HepG2 (cell line): Measurements from ENCODE around the gene ELN. TPM values are rescaled to one million over a fixed set of nuclear protein-coding genes. Genes with fewer than 3 reads are reported as not detected.

Experiments
- ATRX ChIP-seq: sonication (generic); formaldehyde crosslinking; IDR thresholded peaks from 2 replicates; pipeline ENCODE4 v1.4.0; 2020; ENCODE audit warnings: missing genetic modification reagents, borderline replicate concordance
- CREB1 ChIP-seq, 2 experiments: fragments of 450-650 bp in 1 of 2; IDR thresholded peaks; 2 replicates each; pipeline ENCODE4 v1.6.1; 2016 to 2017; ENCODE audit warnings: control low read depth in 1 of 2, mild to moderate bottlenecking in 1 of 2, missing compliant biosample characterization in 1 of 2, missing genetic modification characterization in 1 of 2
- E2F2 ChIP-seq: sonication (generic); formaldehyde crosslinking; IDR thresholded peaks from 2 replicates; pipeline ENCODE4 v1.4.0; 2020; ENCODE audit warnings: missing genetic modification reagents, borderline replicate concordance
- FOSL2 ChIP-seq: sonication (generic); formaldehyde crosslinking; IDR thresholded peaks from 2 replicates; pipeline ENCODE4 v1.4.0; 2020; ENCODE audit warnings: missing genetic modification reagents
- FOXA3 ChIP-seq: IDR thresholded peaks from 2 replicates; pipeline ENCODE4 v1.6.1; 2016; ENCODE audit warnings: missing genetic modification reagents, missing compliant biosample characterization
- FOXO1 ChIP-seq: sonication (generic); formaldehyde crosslinking; IDR thresholded peaks from 2 replicates; pipeline ENCODE4 v1.4.0; 2020; ENCODE audit warnings: missing genetic modification reagents
- HCFC1 ChIP-seq: fragments of 150-350 bp; IDR thresholded peaks from 2 replicates; pipeline ENCODE4 v1.6.1; 2014; ENCODE audit warnings: low read depth, low read length
- HMGA1 ChIP-seq: sonication (generic); formaldehyde crosslinking; conservative IDR thresholded peaks from 2 replicates; pipeline ENCODE4 v1.4.0; 2020; ENCODE audit warnings: missing genetic modification reagents
- IKZF4 ChIP-seq: sonication (generic); formaldehyde crosslinking; IDR thresholded peaks from 2 replicates; pipeline ENCODE4 v1.5.1; 2020; ENCODE audit warnings: borderline replicate concordance, mild to moderate bottlenecking, low read depth, missing genetic modification reagents; ENCODE audit errors: not compliant biosample characterization
- IKZF5 ChIP-seq: IDR thresholded peaks from 2 replicates; pipeline ENCODE4 v1.6.1; 2018; ENCODE audit warnings: missing genetic modification reagents, mild to moderate bottlenecking, missing compliant biosample characterization
- MED1 ChIP-seq: sonication (generic); formaldehyde crosslinking; IDR thresholded peaks from 2 replicates; pipeline ENCODE4 v1.4.0; 2020; ENCODE audit warnings: missing genetic modification reagents
- PHB2 ChIP-seq: fragments of 450-650 bp; IDR thresholded peaks from 2 replicates; pipeline ENCODE4 v1.6.1; 2018; ENCODE audit not compliant: partially characterized antibody
- POLR2G ChIP-seq: fragments of 200-400 bp; formaldehyde crosslinking; IDR thresholded peaks from 2 replicates; pipeline ENCODE4 v1.6.1; 2018; ENCODE audit warnings: mild to moderate bottlenecking, low read depth, low read length, moderate library complexity
- RFX3 ChIP-seq: IDR thresholded peaks from 2 replicates; pipeline ENCODE4 v1.6.1; 2016; ENCODE audit warnings: missing biosample characterization, missing genetic modification reagents
- SNAPC4 ChIP-seq: sonication (generic); formaldehyde crosslinking; IDR thresholded peaks from 2 replicates; pipeline ENCODE4 v1.4.0; 2020; ENCODE audit warnings: mild to moderate bottlenecking, missing genetic modification reagents
- TERF1 ChIP-seq: sonication (generic); formaldehyde crosslinking; IDR thresholded peaks from 2 replicates; pipeline ENCODE4 v1.8.0; 2022; ENCODE audit warnings: mild to moderate bottlenecking, missing genetic modification reagents, moderate library complexity
- TOPORS ChIP-seq: sonication (generic); formaldehyde crosslinking; IDR thresholded peaks from 2 replicates; pipeline ENCODE4 v1.8.0; 2023; ENCODE audit warnings: mild to moderate bottlenecking, missing genetic modification reagents
- ZNF235 ChIP-seq: sonication (generic); formaldehyde crosslinking; IDR thresholded peaks from 2 replicates; pipeline ENCODE4 v1.8.1; 2023; ENCODE audit warnings: mild to moderate bottlenecking, missing genetic modification reagents, borderline replicate concordance
- ZNF3 ChIP-seq: IDR thresholded peaks from 2 replicates; pipeline ENCODE4 v1.7.0; 2017; ENCODE audit warnings: inconsistent platforms
- ZNF558 ChIP-seq: sonication (generic); formaldehyde crosslinking; IDR thresholded peaks from 2 replicates; pipeline ENCODE4 v1.9.0; 2022; ENCODE audit warnings: mild to moderate bottlenecking, missing genetic modification reagents, borderline replicate concordance
- ZNF7 ChIP-seq: IDR thresholded peaks from 2 replicates; pipeline ENCODE4 v1.6.1; 2016; ENCODE audit warnings: missing biosample characterization, missing genetic modification reagents
- polyA plus RNA-seq, 8 experiments: library from polyadenylated mRNA; depleted of rRNA in 3 of 8; stranded (reverse) in 7 of 8; unstranded in 1 of 8; fragments of >200 nt; fragmentation: Illumina TruSeq in 4 of 8; extraction: Trizol in 4 of 8; gene quantifications; 2 replicates each; pipeline versions ENCODE4 v1.2.1 to v1.2.3, GENCODE V29; 2011 to 2016; ENCODE audit warnings: low read depth in 4 of 8, missing spikeins in 1 of 8, mixed read lengths in 1 of 8; ENCODE audit not compliant: insufficient read depth in 1 of 8
- total RNA-seq, 5 experiments: library from RNA; depleted of rRNA; stranded (reverse); fragments of >200 nt; fragmentation: Illumina TruSeq; extraction: Trizol; gene quantifications; 2 replicates each; pipeline ENCODE4 v1.2.3, GENCODE V29; 2016; ENCODE audit warnings: low read depth in 1 of 5

Gene ELN
- total and polyA plus RNA-seq, 2 of the 13 experiments (the other 11 are each of a cell fraction or from before 2014, with no cell fraction given): 0.15 to 0.37 TPM

GRCh38 chr7:74061840-74062539, 34.0 kb downstream of the ELN start (continued):
- TF ChIP-seq SNAPC4 (CRISPR knock-in tag) (no peak), ZNF7 (CRISPR knock-in tag) (no peak), CREB1 (IDR thresholded peaks at IDR 0.05) (peak; percentile 98), CREB1 (CRISPR knock-in tag; IDR thresholded peaks at IDR 0.05) (peak; percentile 82), ZNF558 (CRISPR knock-in tag) (no peak), IKZF4 (no peak), E2F2 (CRISPR knock-in tag) (no peak), FOXA3 (CRISPR knock-in tag) (peak; percentile 68), FOSL2 (CRISPR knock-in tag) (peak; percentile 56), HCFC1 (no peak; the same call in 1 of the 2 replicates), PHB2 (no peak), FOXO1 (CRISPR knock-in tag) (0 out of 2 replicates have a peak, but pooled peaks have one; percentile 18), IKZF5 (CRISPR knock-in tag) (0 out of 2 replicates have a peak, but pooled peaks have one; percentile 17), POLR2G (peak; percentile 49; the same call in 1 of the 2 replicates), ATRX (no peak), TERF1 (CRISPR knock-in tag) (no peak), ZNF235 (CRISPR knock-in tag) (no peak), RFX3 (CRISPR knock-in tag) (peak; percentile 75), MED1 (CRISPR knock-in tag) (0 out of 2 replicates have a peak, but pooled peaks have one; percentile 21), ZNF3 (CRISPR knock-in tag) (peak; percentile 54; the same call in 1 of the 2 replicates), HMGA1 (CRISPR knock-in tag) (no peak), TOPORS (CRISPR knock-in tag) (no peak)
